Heart right ventricle (tissue), 16 donors: Measurements from ENCODE around the gene CLEC16A. TPM values are rescaled to one million over a fixed set of nuclear protein-coding genes. Genes with fewer than 3 reads are reported as not detected.

Experiments used
- ATAC-seq, 8 donors: fragments of 200-7000 bp; cut with Tn5 transposase; one replicate each; pipeline ENCODE4 v1.9.1; 2020; ENCODE audit warnings: mild to moderate bottlenecking in 8 of 8, moderate library complexity in 8 of 8, moderate number of reproducible peaks in 1 of 8
- DNase-seq, 2 donors: peaks; one replicate each; pipeline ENCODE4 v3.0.0-alpha.2; 2020
- H3K27ac ChIP-seq, 10 donors: fragments of 200-600 bp; sonication (generic) in 2 of 10; one replicate each; pipeline versions ENCODE4 v1.5.0 to v1.8.0; 2020 to 2022; ENCODE audit warnings: mild to moderate bottlenecking in 3 of 10
- H3K27me3 ChIP-seq, 7 donors: fragments of 200-600 bp; one replicate each; pipeline ENCODE4 v1.8.0; 2021 to 2022; ENCODE audit warnings: mild to moderate bottlenecking in 2 of 7
- H3K36me3 ChIP-seq, 9 donors: fragments of 200-600 bp; sonication (generic) in 1 of 9; one replicate each; pipeline versions ENCODE4 v1.5.0 to v1.8.0; 2020 to 2022; ENCODE audit warnings: mild to moderate bottlenecking in 2 of 9
- H3K4me1 ChIP-seq, 9 donors: fragments of 200-600 bp; sonication (generic) in 1 of 9; one replicate each; pipeline versions ENCODE4 v1.5.0 to v1.8.0; 2020 to 2022; ENCODE audit warnings: mild to moderate bottlenecking in 4 of 9
- H3K4me3 ChIP-seq, 10 donors: fragments of 200-600 bp; sonication (generic) in 2 of 10; one replicate each; pipeline versions ENCODE4 v1.5.0 to v1.8.0; 2020 to 2022; ENCODE audit warnings: mild to moderate bottlenecking in 7 of 10, moderate library complexity in 2 of 10
- H3K9me3 ChIP-seq, 11 donors: fragments of 200-600 bp in 10 of 11; sonication (generic) in 2 of 11; one replicate each; pipeline versions ENCODE4 v1.5.0 to v1.8.0; 2013 to 2022; ENCODE audit warnings: mild to moderate bottlenecking in 2 of 11, control low read depth in 1 of 11, moderate library complexity in 1 of 11
- WGBS, 2 donors: extraction: QIAGEN DNeasy Blood & Tissue Kit; methylation state at CpG; one replicate each; pipeline ENCODE4 v1.1.7; 2013; ENCODE audit warnings: inconsistent platforms in 1 of 2; 5-methylcytosine and 5-hydroxymethylcytosine counted together
- intact Hi-C, 10 donors: fragments of 100-400 bp; cut with DNase I; formaldehyde crosslinking; loops; one replicate each; pipeline versions ENCODE4 v1.11.1 to v1.14.2; 2022
- polyA plus RNA-seq, 2 donors: library from polyadenylated mRNA; stranded (reverse); fragments of 200-250 nt; gene quantifications; one replicate each; pipeline ENCODE4 v1.2.3, GENCODE V29; 2013
- total RNA-seq, 10 donors: library from RNA; stranded (reverse); fragmentation: NEBNext Ultra II Directional in 3 of 10; extraction: Animal tissue kit (Norgen Biotek cat#: 25700) in 3 of 10; gene quantifications; one replicate each; pipeline versions ENCODE4 v1.2.1 to v1.2.4, GENCODE V29; 2021 to 2023
- TF ChIP-seq, protein P1 (sequence below), 9 donors: fragments of 200-600 bp; sonication (generic) in 2 of 9; IDR thresholded peaks; one replicate each; pipeline versions ENCODE4 v1.5.0 to v1.8.0; 2021 to 2022; ENCODE audit warnings: antibody characterized with exemption in 9 of 9, mild to moderate bottlenecking in 5 of 9, moderate library complexity in 1 of 9
- donor health status: Arrhythmogenic right ventricular cardiomyopathy.
- donor health status: ischemic (EF 13 %, LVEDD 7.1; RV severe dilation, severe dysfunction).
- donor health status: healthy with polysubstance abuse.
- donor health status: DM: no; HTN: yes; CAD: no.
- donor health status: DM: no; HTN: no; CAD: no.
- donor health status: ischemic (EF 25% LVEDD 6.9; RV normal size, moderate dysfunction).
- donor health status: ischemic (EF 25% LVEDD 5.7; RV mildly dilated, moderate dysfunction).
- donor health status: healthy.
- donor health status: DM: yes; HTN: yes; CAD: no.
- donor health status: Ischemic cardiomyopathy.
- donor health status: ischemic (EF 35%, LVEDD 5.7; RV mildly dilated, moderate dysfunction).
- donor health status: nonischemic (EF 11% LVEDD 7.7; RV severe dilation, severe dysfunction).
- donor health status: DM: yes; HTN: yes; CAD: no.
- donor health status: PGD.
- donor health status: ischemic (EF 29% LVEDD 5.4; RV normal size, mild dysfunction).
- donor health status: nonischemic (EF 23%, LVEDD 6.1; RV moderate dilation, normal function).

Gene CLEC16A
- total and polyA plus RNA-seq, 12 donors = 12.1 to 30.8 (median 23.0) TPM

DNA sequence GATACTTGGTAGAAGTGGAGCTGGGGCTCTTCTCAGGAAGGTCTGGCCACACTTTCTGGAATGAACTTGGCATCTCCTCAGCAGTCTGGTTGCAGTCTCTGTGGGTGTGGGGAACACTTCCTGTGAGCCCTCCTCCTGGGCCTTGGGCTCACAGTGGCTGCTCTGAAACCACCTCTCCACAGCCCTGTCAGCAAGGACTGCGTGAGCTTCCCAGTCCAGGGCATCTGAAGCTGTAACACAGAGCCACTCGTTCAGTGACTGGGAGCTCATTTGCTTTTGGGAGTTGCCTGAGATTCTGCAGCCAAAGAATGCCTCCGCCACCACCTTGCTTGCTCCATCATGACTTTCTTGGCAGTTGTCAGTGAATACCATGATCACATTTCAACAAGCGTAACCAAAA is 60.0 kb downstream of the CLEC16A start:
- WGBS, 2 donors = 88 to 91% methylated on average over 4 of the region's 4 CpGs

GRCh38 chr16:11004973-11005610 is 60.7 kb downstream of the CLEC16A start:
- H3K4me3 ChIP-seq = no peak overlapping the region
- peaks cover 0 to 5% (median 0%) of the 10 kb centered on the region in 9 donors for H3K4me1 ChIP-seq
- ATAC-seq (no peak), DNase-seq (no peak)
- peaks cover 0 to 79% (median 0%) of the 10 kb centered on the region in 9 donors for H3K36me3 ChIP-seq
- intact Hi-C loops = no loop called here
- no peaks in the 10 kb centered on the region for H3K9me3 ChIP-seq
- TF ChIP-seq, protein P1, sequence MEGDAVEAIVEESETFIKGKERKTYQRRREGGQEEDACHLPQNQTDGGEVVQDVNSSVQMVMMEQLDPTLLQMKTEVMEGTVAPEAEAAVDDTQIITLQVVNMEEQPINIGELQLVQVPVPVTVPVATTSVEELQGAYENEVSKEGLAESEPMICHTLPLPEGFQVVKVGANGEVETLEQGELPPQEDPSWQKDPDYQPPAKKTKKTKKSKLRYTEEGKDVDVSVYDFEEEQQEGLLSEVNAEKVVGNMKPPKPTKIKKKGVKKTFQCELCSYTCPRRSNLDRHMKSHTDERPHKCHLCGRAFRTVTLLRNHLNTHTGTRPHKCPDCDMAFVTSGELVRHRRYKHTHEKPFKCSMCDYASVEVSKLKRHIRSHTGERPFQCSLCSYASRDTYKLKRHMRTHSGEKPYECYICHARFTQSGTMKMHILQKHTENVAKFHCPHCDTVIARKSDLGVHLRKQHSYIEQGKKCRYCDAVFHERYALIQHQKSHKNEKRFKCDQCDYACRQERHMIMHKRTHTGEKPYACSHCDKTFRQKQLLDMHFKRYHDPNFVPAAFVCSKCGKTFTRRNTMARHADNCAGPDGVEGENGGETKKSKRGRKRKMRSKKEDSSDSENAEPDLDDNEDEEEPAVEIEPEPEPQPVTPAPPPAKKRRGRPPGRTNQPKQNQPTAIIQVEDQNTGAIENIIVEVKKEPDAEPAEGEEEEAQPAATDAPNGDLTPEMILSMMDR (IDR thresholded peaks at IDR 0.05) = no peak
- no peak overlapping the region for H3K27ac ChIP-seq
- WGBS, 2 donors = 87 to 97% methylated on average over 5 of the region's 5 CpGs
- no peaks in the 10 kb centered on the region for H3K27me3 ChIP-seq

More for the DNA sequence above, 60.0 kb downstream of the CLEC16A start:
- TF ChIP-seq, protein P1 (IDR thresholded peaks at IDR 0.05) = no peak
- Histone ChIP-seq H3K4me1 (peaks cover 0 to 5% (median 0%) of the 10 kb centered on the region in 9 donors), H3K9me3 (no peaks in the 10 kb centered on the region), H3K27me3 (no peaks in the 10 kb centered on the region), H3K27ac (no peak overlapping the region), H3K4me3 (no peak overlapping the region), H3K36me3 (peaks cover 0 to 82% (median 0%) of the 10 kb centered on the region in 9 donors)
- intact Hi-C loops = no loop called here
- ATAC-seq (no peak), DNase-seq (no peak)

GRCh38 chr16:11005611-11005975 is 61.2 kb downstream of the CLEC16A start:
- Histone ChIP-seq H3K36me3 (peaks cover 0 to 75% (median 0%) of the 10 kb centered on the region in 9 donors), H3K27me3 (no peaks in the 10 kb centered on the region), H3K4me3 (no peak overlapping the region), H3K4me1 (peaks cover 0 to 5% (median under 1%) of the 10 kb centered on the region in 9 donors), H3K27ac (no peak overlapping the region), H3K9me3 (no peaks in the 10 kb centered on the region)
- WGBS, 2 donors = 93% methylated on average over 4 of the region's 4 CpGs
- ATAC-seq = no peak
- TF ChIP-seq, protein P1 (IDR thresholded peaks at IDR 0.05) = no peak
- DNase-seq = no peak
- intact Hi-C loops = no loop called here

DNA sequence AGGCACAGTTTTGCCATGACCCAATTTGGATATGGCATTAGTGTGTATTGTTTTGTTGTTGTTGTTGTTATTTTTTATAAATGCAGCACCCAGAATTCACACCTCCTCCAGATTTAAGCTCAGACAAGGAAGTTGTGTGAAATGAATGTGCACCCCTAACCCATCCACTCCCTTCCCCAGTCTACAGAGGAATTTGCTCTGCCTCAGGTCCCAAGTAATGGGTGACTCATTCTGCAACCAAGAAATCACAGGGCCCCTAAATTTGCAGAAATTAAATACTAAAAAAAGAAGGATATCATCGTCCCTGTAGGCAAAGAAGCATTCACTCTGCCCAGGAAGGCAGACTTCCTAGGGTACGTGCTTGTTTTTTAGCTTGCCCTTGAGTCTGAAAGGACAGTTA is 62.3 kb downstream of the CLEC16A start:
- Histone ChIP-seq H3K36me3 (peaks cover 0 to 69% (median 0%) of the 10 kb centered on the region in 9 donors), H3K27ac (no peak overlapping the region), H3K4me3 (no peak overlapping the region), H3K27me3 (no peaks in the 10 kb centered on the region), H3K9me3 (no peaks in the 10 kb centered on the region), H3K4me1 (peaks cover 0 to 12% (median 5%) of the 10 kb centered on the region in 9 donors)
- no peak for ATAC-seq
- DNase-seq = no peak
- TF ChIP-seq, protein P1 (IDR thresholded peaks at IDR 0.05) = no peak
- whole genome bisulfite sequencing, 2 donors = 86 to 87% methylated on average over 2 of the region's 2 CpGs
- intact Hi-C loops = no loop called here
